Activated CD8-positive, alpha-beta memory T cell treated with anti-CD3 and anti-CD28 coated beads for 24 hours (primary cell): ENCODE results near the gene EGFL7.
"Not testable (repeated sequence)": the region's sequence is repeated elsewhere in the genome, so short reads cannot be mapped to it uniquely, and the experiment has no call there.

ENCODE experiments used
- DNase-seq: peaks from one replicate; pipeline ENCODE4 v3.0.0-alpha.2; 2020

Gene EGFL7

GRCh38 chr9:136690104-136690805, 27.5 kb downstream of the EGFL7 start:
- no peak for DNase-seq

- no peak for DNase-seq
Observed at GRCh38 chr9:136690806-136691261, 28.1 kb downstream of the EGFL7 start.

- DNase-seq: no peak
Observed at GRCh38 chr9:136691316-136692184, 28.8 kb downstream of the EGFL7 start.

- no peak for DNase-seq
Observed at GRCh38 chr9:136692185-136693134, 29.7 kb downstream of the EGFL7 start.

GRCh38 chr9:136693135-136693489, 30.4 kb downstream of the EGFL7 start:
- no peak for DNase-seq

GRCh38 chr9:136693490-136694162, 30.9 kb downstream of the EGFL7 start:
- DNase-seq: no peak

- peak; percentile 68 for DNase-seq
Observed at GRCh38 chr9:136694163-136694871, 31.6 kb downstream of the EGFL7 start.

GRCh38 chr9:136694872-136695247, 32.1 kb downstream of the EGFL7 start:
- DNase-seq: no peak

- DNase-seq: no peak
Observed at GRCh38 chr9:136695435-136695895, 32.7 kb downstream of the EGFL7 start.

- DNase-seq: no peak
Observed at GRCh38 chr9:136695955-136696354, 33.2 kb downstream of the EGFL7 start.

- no peak for DNase-seq
Observed at GRCh38 chr9:136696502-136696901, 33.8 kb downstream of the EGFL7 start.

GRCh38 chr9:136697146-136697820, 34.6 kb downstream of the EGFL7 start:
- DNase-seq: no peak

- DNase-seq: no peak
Observed at GRCh38 chr9:136697821-136698526, 35.3 kb downstream of the EGFL7 start.

- no peak for DNase-seq
Observed at GRCh38 chr9:136698635-136699246, 36.0 kb downstream of the EGFL7 start.

- no peak for DNase-seq
Observed at GRCh38 chr9:136700304-136700703, 37.6 kb downstream of the EGFL7 start.

- peak; percentile 84 for DNase-seq
Observed at GRCh38 chr9:136700959-136701667, 38.4 kb downstream of the EGFL7 start.

GRCh38 chr9:136701668-136702053, 38.9 kb downstream of the EGFL7 start:
- DNase-seq: no peak

- DNase-seq: no peak
Observed at GRCh38 chr9:136703276-136703860, 40.7 kb downstream of the EGFL7 start.

- DNase-seq: not testable (repeated sequence)
Observed at GRCh38 chr9:136704741-136705140, 42.0 kb downstream of the EGFL7 start.
